Measurements from ENCODE around the gene TMEM135. TPM values are rescaled to one million over a fixed set of nuclear protein-coding genes. Genes with fewer than 3 reads are reported as not detected.

TMEM135 gene
- total RNA-seq, 2 experiments from 2014 or later: 21.8 to 24.8 TPM

DNA sequence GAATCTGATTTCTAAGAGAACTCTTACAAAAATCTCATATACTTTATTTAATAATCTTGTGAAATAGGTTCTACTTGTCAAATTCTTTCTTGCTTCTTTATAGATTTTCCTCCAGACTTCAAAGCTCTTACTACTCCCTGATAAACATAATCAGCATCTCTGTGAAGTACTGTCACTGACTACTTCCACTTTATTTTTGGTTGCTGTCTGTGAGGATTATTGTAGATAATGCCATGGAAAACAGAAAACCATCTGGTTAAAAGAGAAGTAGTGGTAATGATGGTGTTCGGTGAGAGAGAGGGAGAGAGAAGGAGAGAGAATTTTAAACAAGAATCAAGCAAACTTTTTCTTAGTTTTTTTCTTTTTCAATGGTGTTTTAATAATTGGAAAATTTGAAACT, 152.3 kb downstream of the TMEM135 start:
- Mint-ChIP-seq H3K27ac (no peak overlapping the region), H3K4me1 (ENCODE audit: low read depth) (no peaks in the 10 kb centered on the region), H3K9me3 (no peaks in the 10 kb centered on the region), H3K4me3 (no peak overlapping the region), H3K36me3 (ENCODE audit: low read depth) (peaks cover 7% of the 10 kb centered on the region), H3K27me3 (ENCODE audit: low read depth) (no peaks in the 10 kb centered on the region)
- DNase-seq: no peak
- CTCF ChIA-PET: no interaction called here
- intact Hi-C loops (cut with micrococcal nuclease): no loop called here

DNA sequence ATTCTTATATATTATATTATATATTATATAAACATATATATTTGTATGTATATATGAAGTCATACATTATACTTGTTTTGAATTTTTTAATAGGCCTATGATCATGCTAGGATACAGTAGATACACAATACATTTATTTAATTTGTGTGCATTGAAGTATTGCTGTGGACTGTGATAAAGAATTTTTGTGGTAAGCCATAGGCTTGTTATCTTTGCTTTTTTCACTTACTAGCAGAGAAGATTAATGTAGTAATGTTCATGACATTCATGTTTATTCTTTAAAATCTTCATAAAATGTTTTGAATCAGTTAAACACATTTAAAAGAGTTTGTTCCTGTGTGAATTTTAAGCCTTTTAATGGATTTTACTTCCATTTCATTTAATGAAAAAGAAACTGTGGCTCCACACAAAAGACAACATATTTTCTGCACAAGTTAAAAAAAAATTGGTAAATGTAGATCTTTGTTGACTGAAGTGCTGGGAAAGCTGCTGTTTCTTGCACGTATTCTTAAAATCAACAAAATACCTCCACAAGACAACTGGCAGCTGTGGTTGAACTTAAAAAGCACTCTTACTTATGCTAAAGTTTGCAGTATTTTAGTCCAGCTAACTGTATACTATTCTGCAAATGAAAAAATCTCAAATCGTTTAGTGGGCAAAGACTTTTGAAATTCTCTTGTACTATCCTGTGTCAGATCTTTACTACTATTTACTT, 156.2 kb downstream of the TMEM135 start:
- no peaks in the 10 kb centered on the region for H3K9me3 Mint-ChIP-seq
- no peak overlapping the region for H3K27ac Mint-ChIP-seq
- no peaks in the 10 kb centered on the region for H3K27me3 Mint-ChIP-seq (ENCODE audit: low read depth)
- intact Hi-C loops (cut with micrococcal nuclease): no loop called here
- no peaks in the 10 kb centered on the region for H3K4me1 Mint-ChIP-seq (ENCODE audit: low read depth)
- CTCF ChIA-PET: no interaction called here
- no peak overlapping the region for H3K4me3 Mint-ChIP-seq
- H3K36me3 Mint-ChIP-seq (ENCODE audit: low read depth): peaks cover 5% of the 10 kb centered on the region
- DNase-seq: no peak

DNA sequence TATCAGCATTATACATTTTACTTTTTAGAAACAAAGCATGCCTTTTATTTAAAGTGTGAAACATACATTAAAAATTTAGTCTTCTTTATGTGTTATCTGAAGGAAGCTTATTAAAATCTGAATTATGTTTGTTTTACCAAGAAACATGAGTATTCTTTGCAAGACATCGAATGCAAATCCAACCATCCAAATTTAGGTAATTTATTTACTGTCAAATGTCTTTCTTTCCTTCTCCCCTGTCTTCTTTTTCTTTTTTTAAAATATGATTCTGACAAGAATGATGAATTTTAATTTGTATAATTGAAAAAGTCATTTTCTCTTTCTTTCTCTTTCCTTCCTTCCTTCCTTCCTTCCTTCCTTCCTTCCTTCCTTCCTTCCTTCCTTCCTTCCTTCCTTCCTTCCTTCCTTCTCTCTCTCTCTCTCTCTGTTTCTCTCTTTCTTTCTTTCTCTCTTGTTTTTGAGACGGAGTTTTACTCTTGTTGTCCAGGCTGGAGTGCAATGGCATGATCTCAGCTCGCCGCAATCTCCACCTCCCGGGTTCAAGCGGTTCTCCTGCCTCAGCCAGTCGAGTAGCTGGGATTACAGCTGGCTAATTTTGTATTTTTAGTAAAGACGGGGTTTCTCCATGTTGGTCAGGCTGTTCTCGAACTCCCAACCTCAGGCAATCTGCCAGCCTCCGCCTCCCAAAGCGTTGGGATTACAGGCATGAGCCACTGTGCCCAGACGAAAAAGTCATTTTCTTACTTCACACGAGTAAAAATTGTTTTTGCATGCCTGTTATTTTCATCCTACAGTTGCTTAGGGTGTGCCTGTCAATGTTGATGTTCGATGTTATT, 157.5 kb downstream of the TMEM135 start:
- Mint-ChIP-seq H3K27ac (no peak overlapping the region), H3K9me3 (no peaks in the 10 kb centered on the region), H3K4me3 (no peak overlapping the region), H3K4me1 (ENCODE audit: low read depth) (no peaks in the 10 kb centered on the region), H3K27me3 (ENCODE audit: low read depth) (no peaks in the 10 kb centered on the region), H3K36me3 (ENCODE audit: low read depth) (peaks cover 6% of the 10 kb centered on the region)
- CTCF ChIA-PET: no interaction called here
- intact Hi-C loops (cut with micrococcal nuclease): no loop called here
- DNase-seq: no peak

- H3K36me3 Mint-ChIP-seq (ENCODE audit: low read depth): peaks cover 7% of the 10 kb centered on the region
- no peaks in the 10 kb centered on the region for H3K27me3 Mint-ChIP-seq (ENCODE audit: low read depth)
- no peak overlapping the region for H3K4me3 Mint-ChIP-seq
- no peak for DNase-seq
- H3K27ac Mint-ChIP-seq: no peak overlapping the region
- no peaks in the 10 kb centered on the region for H3K4me1 Mint-ChIP-seq (ENCODE audit: low read depth)
- CTCF ChIA-PET: no interaction called here
- no peaks in the 10 kb centered on the region for H3K9me3 Mint-ChIP-seq
- intact Hi-C loops (cut with micrococcal nuclease): no loop called here
Measured at GRCh38 chr11:87198266-87198881, 160.6 kb downstream of the TMEM135 start.

DNA sequence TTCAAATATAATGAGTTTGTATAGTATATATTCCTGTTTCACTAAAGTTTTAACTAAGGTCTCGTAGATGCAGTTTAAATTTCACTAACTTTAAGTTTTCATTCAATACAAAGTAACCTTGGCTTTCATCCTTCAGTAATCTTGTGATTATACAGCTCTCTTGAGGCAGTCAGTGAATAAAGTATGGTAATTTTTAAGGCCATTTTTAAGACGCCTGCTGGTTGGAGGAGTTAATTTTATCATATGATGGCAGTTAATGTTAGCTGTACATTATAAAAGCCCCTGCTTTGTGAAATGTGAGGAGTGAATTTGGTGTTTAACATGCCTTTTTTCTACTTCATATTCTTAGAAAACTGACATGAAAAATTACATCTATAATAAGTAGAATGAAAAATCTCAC, 163.6 kb downstream of the TMEM135 start:
- CTCF ChIA-PET: no interaction called here
- no peak overlapping the region for H3K4me3 Mint-ChIP-seq
- H3K36me3 Mint-ChIP-seq (ENCODE audit: low read depth): peaks cover 9% of the 10 kb centered on the region
- intact Hi-C loops (cut with micrococcal nuclease): loop anchor here (5.0 kb wide), 1 partner anchor 69 kb away; no protein-coding TSS in a partner anchor
- no peaks in the 10 kb centered on the region for H3K27me3 Mint-ChIP-seq (ENCODE audit: low read depth)
- no peaks in the 10 kb centered on the region for H3K4me1 Mint-ChIP-seq (ENCODE audit: low read depth)
- DNase-seq: no peak
- no peak overlapping the region for H3K27ac Mint-ChIP-seq
- H3K9me3 Mint-ChIP-seq: no peaks in the 10 kb centered on the region

GRCh38 chr11:87203907-87204602, 166.3 kb downstream of the TMEM135 start:
- no peak overlapping the region for H3K4me3 Mint-ChIP-seq
- intact Hi-C loops (cut with micrococcal nuclease): loop anchor here (5.0 kb wide), 1 partner anchor 72 kb away; no protein-coding TSS in a partner anchor
- H3K4me1 Mint-ChIP-seq (ENCODE audit: low read depth): no peaks in the 10 kb centered on the region
- peaks cover 5% of the 10 kb centered on the region for H3K9me3 Mint-ChIP-seq
- DNase-seq: no peak
- CTCF ChIA-PET: no interaction called here
- no peak overlapping the region for H3K27ac Mint-ChIP-seq
- no peaks in the 10 kb centered on the region for H3K27me3 Mint-ChIP-seq (ENCODE audit: low read depth)
- H3K36me3 Mint-ChIP-seq (ENCODE audit: low read depth): peaks cover 12% of the 10 kb centered on the region

DNA sequence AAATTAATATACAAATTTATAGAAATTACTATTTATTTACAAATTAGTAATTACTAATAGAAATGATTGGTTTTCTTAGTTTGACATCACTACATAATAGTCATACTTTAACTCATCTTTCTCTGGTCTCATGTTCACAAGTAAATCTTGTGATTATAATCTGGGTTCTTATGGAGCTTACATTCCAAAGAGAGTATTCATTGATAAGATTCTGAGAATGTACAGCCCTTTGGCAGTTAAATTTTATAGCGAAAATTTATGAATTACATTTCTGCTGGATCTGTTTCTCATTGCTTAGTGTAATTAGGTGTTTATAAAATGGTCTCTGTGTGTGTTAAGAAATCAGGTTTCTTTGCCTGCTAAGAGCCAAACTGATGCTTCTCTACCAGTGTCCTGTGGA, 175.2 kb downstream of the TMEM135 start:
- H3K4me1 Mint-ChIP-seq (ENCODE audit: low read depth): peaks cover 8% of the 10 kb centered on the region
- CTCF ChIA-PET: no interaction called here
- H3K9me3 Mint-ChIP-seq: peaks cover 12% of the 10 kb centered on the region
- peaks cover 1% of the 10 kb centered on the region for H3K36me3 Mint-ChIP-seq (ENCODE audit: low read depth)
- DNase-seq: no peak
- no peak overlapping the region for H3K27ac Mint-ChIP-seq
- H3K4me3 Mint-ChIP-seq: no peak overlapping the region
- intact Hi-C loops (cut with micrococcal nuclease): loop anchor here (1.0 kb wide), 1 partner anchor 132 kb away; no protein-coding TSS in a partner anchor
- no peaks in the 10 kb centered on the region for H3K27me3 Mint-ChIP-seq (ENCODE audit: low read depth)

- Mint-ChIP-seq H3K27ac (no peak overlapping the region), H3K4me1 (ENCODE audit: low read depth) (peaks cover 8% of the 10 kb centered on the region), H3K36me3 (ENCODE audit: low read depth) (peaks cover 1% of the 10 kb centered on the region), H3K27me3 (ENCODE audit: low read depth) (no peaks in the 10 kb centered on the region), H3K4me3 (no peak overlapping the region), H3K9me3 (peaks cover 8% of the 10 kb centered on the region)
- CTCF ChIA-PET: no interaction called here
- intact Hi-C loops (cut with micrococcal nuclease): loop anchor here (1.0 kb wide), 1 partner anchor 132 kb away; no protein-coding TSS in a partner anchor
- DNase-seq: no peak
Measured at GRCh38 chr11:87213444-87213843, 175.7 kb downstream of the TMEM135 start.

DNA sequence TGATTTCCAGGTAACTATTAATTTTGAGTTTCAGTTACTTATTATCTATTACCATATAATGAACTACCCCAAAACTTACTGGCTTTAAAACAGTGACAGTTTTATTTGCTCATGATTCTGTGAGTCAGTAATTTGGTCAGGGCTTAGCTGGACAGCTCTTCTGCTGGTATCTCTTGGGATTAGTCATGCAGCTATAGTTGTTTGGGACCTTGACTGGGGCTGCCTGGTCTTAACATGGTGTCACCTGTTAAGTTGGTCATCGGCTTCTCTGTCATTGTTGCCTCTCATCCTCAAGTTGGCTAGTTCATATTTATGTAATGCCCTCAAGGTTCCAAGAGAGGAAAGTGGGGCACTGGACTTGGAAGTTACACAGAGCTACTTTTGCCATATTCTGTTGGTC, 177.5 kb downstream of the TMEM135 start:
- intact Hi-C loops (cut with micrococcal nuclease): loop anchor here (2.0 kb wide), 1 partner anchor 38 kb away; no protein-coding TSS in a partner anchor

DNA sequence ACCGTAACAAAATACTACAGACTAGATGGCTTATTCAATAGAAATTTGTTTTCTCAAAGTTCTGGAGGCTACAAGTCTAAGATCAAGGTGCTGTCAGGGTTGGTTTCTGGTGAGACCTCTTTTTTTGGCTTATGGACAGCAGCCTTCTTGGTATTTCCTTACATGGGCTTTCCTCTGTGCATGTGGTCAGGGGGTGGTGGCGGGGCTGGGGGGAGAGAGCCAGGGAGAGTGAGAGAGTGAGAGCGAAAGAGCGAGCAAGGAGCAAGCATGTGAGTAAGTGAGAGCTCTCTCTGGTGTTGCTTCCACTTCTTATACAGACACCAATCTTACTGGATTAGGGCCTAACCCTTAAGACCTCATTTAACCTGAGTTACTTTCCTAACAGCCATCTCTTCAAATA, 181.5 kb downstream of the TMEM135 start:
- no peak for DNase-seq
- no peaks in the 10 kb centered on the region for H3K27me3 Mint-ChIP-seq (ENCODE audit: low read depth)
- intact Hi-C loops (cut with micrococcal nuclease): no loop called here
- no peak overlapping the region for H3K4me3 Mint-ChIP-seq
- CTCF ChIA-PET: no interaction called here
- H3K4me1 Mint-ChIP-seq (ENCODE audit: low read depth): peaks cover 3% of the 10 kb centered on the region
- peaks cover 2% of the 10 kb centered on the region for H3K36me3 Mint-ChIP-seq (ENCODE audit: low read depth)
- peaks cover 1% of the 10 kb centered on the region for H3K9me3 Mint-ChIP-seq
- H3K27ac Mint-ChIP-seq: no peak overlapping the region

More for the DNA sequence above, 177.5 kb downstream of the TMEM135 start:
- peaks cover 7% of the 10 kb centered on the region for H3K9me3 Mint-ChIP-seq
- no peaks in the 10 kb centered on the region for H3K27me3 Mint-ChIP-seq (ENCODE audit: low read depth)
- no peak overlapping the region for H3K27ac Mint-ChIP-seq
- peaks cover 10% of the 10 kb centered on the region for H3K4me1 Mint-ChIP-seq (ENCODE audit: low read depth)
- no peak for DNase-seq
- H3K4me3 Mint-ChIP-seq: no peak overlapping the region
- CTCF ChIA-PET: no interaction called here
- no peaks in the 10 kb centered on the region for H3K36me3 Mint-ChIP-seq (ENCODE audit: low read depth)

DNA sequence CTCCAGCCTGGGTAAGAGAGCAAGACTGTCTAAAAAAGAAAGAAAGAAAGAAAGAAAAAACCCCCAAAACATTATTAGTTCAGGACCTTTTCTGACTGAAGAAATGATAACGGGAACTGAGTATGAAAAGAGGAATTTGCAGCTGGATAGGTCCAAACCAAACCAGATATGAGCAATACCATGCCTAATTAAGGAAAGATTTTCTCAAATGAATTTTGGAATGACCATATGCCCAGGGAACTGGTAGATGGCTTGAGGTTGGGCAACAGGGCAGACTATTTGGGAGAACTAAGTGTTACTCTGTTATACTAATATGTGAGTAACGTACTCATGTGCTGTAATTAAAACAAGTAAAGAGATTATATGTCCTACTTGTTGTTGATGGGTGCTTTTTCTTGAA, 186.1 kb downstream of the TMEM135 start:
- CTCF ChIA-PET: no interaction called here
- H3K4me1 Mint-ChIP-seq (ENCODE audit: low read depth): peaks cover 3% of the 10 kb centered on the region
- H3K27ac Mint-ChIP-seq: no peak overlapping the region
- intact Hi-C loops (cut with micrococcal nuclease): no loop called here
- no peak for DNase-seq
- no peaks in the 10 kb centered on the region for H3K27me3 Mint-ChIP-seq (ENCODE audit: low read depth)
- peaks cover 2% of the 10 kb centered on the region for H3K36me3 Mint-ChIP-seq (ENCODE audit: low read depth)
- no peaks in the 10 kb centered on the region for H3K9me3 Mint-ChIP-seq
- H3K4me3 Mint-ChIP-seq: no peak overlapping the region

DNA sequence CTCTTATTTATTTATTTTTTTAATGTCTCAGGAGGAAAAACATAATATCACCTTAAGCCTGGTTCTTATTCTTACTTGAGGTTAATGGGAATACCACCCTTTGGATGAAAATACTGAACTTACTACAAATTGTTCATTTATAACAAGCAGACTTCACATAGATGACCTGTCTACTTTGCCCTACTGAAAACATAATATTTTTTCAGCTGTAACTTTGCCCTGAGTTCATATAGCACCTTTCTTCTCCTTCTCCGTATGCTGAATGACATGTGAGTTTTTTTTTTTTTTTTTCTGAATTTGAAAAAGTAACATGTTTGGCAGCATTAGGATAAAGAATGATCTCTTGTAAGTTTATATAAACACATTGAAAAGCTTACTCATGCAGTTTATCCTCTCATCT, 186.8 kb downstream of the TMEM135 start:
- Mint-ChIP-seq H3K36me3 (ENCODE audit: low read depth) (peaks cover 2% of the 10 kb centered on the region), H3K27ac (no peak overlapping the region), H3K4me1 (ENCODE audit: low read depth) (no peaks in the 10 kb centered on the region), H3K27me3 (ENCODE audit: low read depth) (no peaks in the 10 kb centered on the region), H3K4me3 (no peak overlapping the region), H3K9me3 (no peaks in the 10 kb centered on the region)
- intact Hi-C loops (cut with micrococcal nuclease): no loop called here
- CTCF ChIA-PET: no interaction called here
- DNase-seq: no peak

Measured in activated naive CD4-positive, alpha-beta T cell treated with anti-CD3 and anti-CD28 coated beads for 36 hours (primary cell).